CD4-positive, CD25-positive, alpha-beta regulatory T cell (primary cell): ENCODE data around the gene STXBP6. TPM values are rescaled to one million over a fixed set of nuclear protein-coding genes. Genes with fewer than 3 reads are reported as not detected.

ENCODE experiments used
- ATAC-seq, 2 donors: fragments of 150-1000 bp; cut with Tn5 transposase; one replicate each; pipeline ENCODE4 v1.10.0; 2021; ENCODE audit warnings: low read depth in 2 of 2, moderate number of reproducible peaks in 2 of 2, moderate library complexity in 1 of 2
- DNase-seq, 3 donors: peaks; one replicate each; pipeline versions ENCODE4 v3.0.0 to v3.0.0-alpha.2; 2012 to 2022; ENCODE audit warnings: mixed read lengths in 1 of 3
- H3K27ac ChIP-seq: one replicate; pipeline ENCODE4 v1.7.0; 2013; ENCODE audit warnings: mild to moderate bottlenecking, low read length; ENCODE audit not compliant: insufficient read depth, poor library complexity, severe bottlenecking
- H3K27me3 ChIP-seq: one replicate; pipeline ENCODE4 v1.7.0; 2013; ENCODE audit warnings: low read length; ENCODE audit not compliant: control insufficient read depth, insufficient read depth
- H3K36me3 ChIP-seq: one replicate; pipeline ENCODE4 v1.7.0; 2013; ENCODE audit warnings: mild to moderate bottlenecking, low read length, moderate library complexity; ENCODE audit not compliant: control insufficient read depth, insufficient read depth
- H3K4me1 ChIP-seq: 2 replicates; pipeline ENCODE4 v1.7.0; 2013; ENCODE audit warnings: mild to moderate bottlenecking, low read length; ENCODE audit not compliant: insufficient read depth, control insufficient read depth, poor library complexity, severe bottlenecking
- H3K4me3 ChIP-seq: one replicate; pipeline ENCODE4 v1.7.0; 2013; ENCODE audit warnings: low read depth, mild to moderate bottlenecking, low read length, moderate library complexity
- H3K9me3 ChIP-seq, 2 experiments: 1 replicate in 1 of 2; 2 replicates in 1 of 2; pipeline ENCODE4 v1.7.0; 2013; ENCODE audit warnings: low read length in 2 of 2, mild to moderate bottlenecking in 1 of 2, moderate library complexity in 1 of 2; ENCODE audit not compliant: control insufficient read depth in 2 of 2
- H3K27ac Mint-ChIP-seq, 3 donors: one replicate each; pipeline ENCODE4 v1.8.0; 2020 to 2022; ENCODE audit warnings: mild to moderate bottlenecking in 3 of 3, mixed read lengths in 3 of 3, moderate library complexity in 2 of 3
- H3K27me3 Mint-ChIP-seq: one replicate; pipeline ENCODE4 v1.8.0; 2022; ENCODE audit warnings: mild to moderate bottlenecking, mixed read lengths
- H3K36me3 Mint-ChIP-seq: one replicate; pipeline ENCODE4 v1.8.0; 2020; ENCODE audit warnings: mixed read lengths
- H3K4me1 Mint-ChIP-seq, 4 donors: one replicate each; pipeline ENCODE4 v1.8.0; 2020 to 2022; ENCODE audit warnings: mixed read lengths in 4 of 4, mild to moderate bottlenecking in 1 of 4
- H3K4me3 Mint-ChIP-seq, 4 donors: one replicate each; pipeline ENCODE4 v1.8.0; 2020 to 2022; ENCODE audit warnings: mild to moderate bottlenecking in 4 of 4, mixed read lengths in 4 of 4, moderate library complexity in 3 of 4
- H3K9me3 Mint-ChIP-seq, 7 donors: one replicate each; pipeline ENCODE4 v1.8.0; 2020 to 2022; ENCODE audit warnings: mixed read lengths in 7 of 7, mild to moderate bottlenecking in 3 of 7, moderate library complexity in 2 of 7
- polyA plus RNA-seq, 4 donors: library from polyadenylated mRNA; unstranded; fragments of 300-500 nt; fragmentation: Illumina TruSeq; gene quantifications; one replicate each; pipeline ENCODE4 v1.2.3, GENCODE V29; 2021
- total RNA-seq: library from RNA; stranded (reverse); gene quantifications from one replicate; pipeline ENCODE4 v1.2.3, GENCODE V29; 2022

STXBP6 gene
- total and polyA plus RNA-seq, 5 donors from 2014 or later, result not detected

DNA sequence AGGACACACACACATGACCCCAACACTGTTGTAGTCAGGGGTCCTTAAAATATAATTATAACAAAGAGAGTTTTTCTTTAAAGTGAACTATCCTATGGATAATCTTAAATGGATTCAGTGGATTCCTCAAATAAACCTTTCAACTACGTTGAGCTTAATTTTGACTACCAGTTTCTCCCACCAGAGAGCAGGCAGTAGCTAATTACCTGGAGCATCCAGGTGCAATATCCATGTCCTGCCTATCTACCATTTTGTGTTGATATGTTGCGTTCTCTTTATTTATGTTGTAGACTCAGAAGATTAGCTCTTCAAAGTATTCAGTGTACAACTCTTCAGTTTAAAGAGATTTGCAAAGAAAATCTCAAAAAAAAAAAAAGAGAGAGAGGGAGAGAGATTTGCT is 288.8 kb downstream of the STXBP6 start:
- Mint-ChIP-seq H3K4me3 (no peak overlapping the region), H3K4me1 (no peaks in the 10 kb centered on the region), H3K27ac (no peak overlapping the region), H3K36me3 (no peaks in the 10 kb centered on the region), H3K9me3 (peaks cover 0 to 8% (median 4%) of the 10 kb centered on the region in 7 donors), H3K27me3 (peaks cover 3% of the 10 kb centered on the region)
- Histone ChIP-seq H3K27me3 (peaks cover 2% of the 10 kb centered on the region), H3K27ac (no peak overlapping the region), H3K36me3 (no peaks in the 10 kb centered on the region), H3K4me3 (no peak overlapping the region), H3K4me1 (no peaks in the 10 kb centered on the region), H3K9me3 (no peaks in the 10 kb centered on the region)
- ATAC-seq, result no peak
- no peak for DNase-seq
